IPS-NIHi7 (cell line): ENCODE results near the gene FANK1.
"Not testable (repeated sequence)": the region's sequence is repeated elsewhere in the genome, so short reads cannot be mapped to it uniquely, and the experiment has no call there.

Experiments
- DNase-seq: peaks from one replicate; pipeline ENCODE4 v3.0.0; 2012; ENCODE audit warnings: mixed read lengths; ENCODE audit errors: extremely low spot score

The FANK1 gene

GRCh38 chr10:125927265-125927664, 30.9 kb downstream of the FANK1 start:
- DNase-seq: not testable (repeated sequence)

GRCh38 chr10:125928928-125929585, 32.7 kb downstream of the FANK1 start:
- DNase-seq: no peak

GRCh38 chr10:125929618-125930017, 33.3 kb downstream of the FANK1 start:
- no peak for DNase-seq

- no peak for DNase-seq
These were observed 37.3 kb downstream of the FANK1 start for GRCh38 chr10:125933693-125934092.

GRCh38 chr10:125936331-125936730, 40.0 kb downstream of the FANK1 start:
- no peak for DNase-seq

- DNase-seq: no peak
These were observed 44.2 kb downstream of the FANK1 start for GRCh38 chr10:125940515-125940914.

GRCh38 chr10:125951290-125951689, 54.9 kb downstream of the FANK1 start:
- DNase-seq: no peak

GRCh38 chr10:125953778-125954385, 57.5 kb downstream of the FANK1 start:
- no peak for DNase-seq

GRCh38 chr10:125955766-125956165, 59.4 kb downstream of the FANK1 start:
- no peak for DNase-seq

GRCh38 chr10:125961743-125962142, 65.4 kb downstream of the FANK1 start:
- no peak for DNase-seq

GRCh38 chr10:125962200-125962599, 65.8 kb downstream of the FANK1 start:
- DNase-seq: no peak

- no peak for DNase-seq
These were observed 68.2 kb downstream of the FANK1 start for GRCh38 chr10:125964558-125964957.

- DNase-seq: no peak
These were observed 71.2 kb downstream of the FANK1 start for GRCh38 chr10:125967533-125967932.

GRCh38 chr10:125970077-125970630, 73.8 kb downstream of the FANK1 start:
- DNase-seq: not testable (repeated sequence)

GRCh38 chr10:125976960-125977605, 80.7 kb downstream of the FANK1 start:
- DNase-seq: no peak

- DNase-seq: no peak
These were observed 83.6 kb downstream of the FANK1 start for GRCh38 chr10:125979976-125980375.

GRCh38 chr10:125980521-125981035, 84.2 kb downstream of the FANK1 start:
- DNase-seq: no peak

GRCh38 chr10:125982260-125982948, 86.0 kb downstream of the FANK1 start:
- DNase-seq: peak; percentile 53

GRCh38 chr10:125983161-125983560, 86.8 kb downstream of the FANK1 start:
- no peak for DNase-seq

- DNase-seq: no peak
These were observed 87.3 kb downstream of the FANK1 start for GRCh38 chr10:125983656-125984055.

GRCh38 chr10:125984346-125984745, 88.0 kb downstream of the FANK1 start:
- no peak for DNase-seq
